HepG2 (cell line): ENCODE measurements around the gene SFXN5. TPM values are rescaled to one million over a fixed set of nuclear protein-coding genes. Genes with fewer than 3 reads are reported as not detected.
A peak's percentile ranks its signal among the peaks of the same experiment; 100 is the strongest.

Experiments used
- ATAC-seq: fragments of 200-7000 bp; cut with Tn5 transposase; 3 replicates; pipeline ENCODE4 v1.9.1; 2020; ENCODE audit warnings: mild to moderate bottlenecking, moderate library complexity
- BruUV-seq: library from RNA; stranded (reverse); fragments of 400-500 nt; replicated peaks from 2 replicates; lab custom pipeline; 2021; lab: Mats Ljungman, UMichigan
- CTCF ChIA-PET: fragments of 300-600 bp; formaldehyde crosslinking; extraction: SDS; loops from one replicate; lab custom pipeline; 2021; ENCODE audit warnings: low total read pairs, inconsistent platforms, low intra/inter-chr PET ratio; lab: Yijun Ruan, JAX
- POLR2A ChIA-PET: fragments of 350-600 bp; sonication (Branson Sonifier 250); formaldehyde crosslinking; loops from one replicate; lab custom pipeline; 2020; ENCODE audit warnings: antibody characterized with exemption, inconsistent platforms; lab: Yijun Ruan, JAX
- DNase-seq: peaks from one replicate; pipeline ENCODE4 v3.0.0-alpha.2; 2015; ENCODE audit warnings: low spot score
- FAIRE-seq: peaks from 3 replicates; lab custom pipeline; 2011; peaks lifted over from hg19 to GRCh38; lab: Jason Lieb, UNC
- H2AFZ ChIP-seq: one replicate; pipeline ENCODE4 v1.6.1; 2011; ENCODE audit warnings: low read length, inconsistent platforms
- H3K27ac ChIP-seq: fragments of 300-600 bp; 3 replicates; pipeline ENCODE4 v1.8.0; 2011; ENCODE audit warnings: mixed run types, mild to moderate bottlenecking, mixed read lengths, low read length, inconsistent platforms; ENCODE audit not compliant: insufficient read depth; ENCODE audit errors: extremely low read length
- H3K27me3 ChIP-seq, 2 experiments: fragments of 200-600 bp in 1 of 2; 2 replicates in 1 of 2; 3 replicates in 1 of 2; pipeline versions ENCODE4 v1.6.0 to v1.8.0; 2011; ENCODE audit warnings: low read length in 2 of 2, mild to moderate bottlenecking in 2 of 2, moderate library complexity in 2 of 2, inconsistent platforms in 1 of 2; ENCODE audit not compliant: insufficient read depth in 2 of 2, control insufficient read depth in 1 of 2
- H3K36me3 ChIP-seq, 2 experiments: fragments of 200-600 bp in 1 of 2; replicated peaks in 1 of 2; 2 replicates in 1 of 2; 3 replicates in 1 of 2; pipeline versions ENCODE4 v1.5.1 to v1.8.0; 2011; ENCODE audit warnings: low read length in 2 of 2, inconsistent platforms in 1 of 2; ENCODE audit not compliant: insufficient read depth in 2 of 2, control insufficient read depth in 1 of 2
- H3K4me1 ChIP-seq: 2 replicates; pipeline ENCODE4 v1.5.1; 2012; ENCODE audit warnings: low read length, inconsistent platforms; ENCODE audit not compliant: insufficient read depth
- H3K4me2 ChIP-seq: 2 replicates; pipeline ENCODE4 v1.6.0; 2011; ENCODE audit warnings: low read depth, low read length, inconsistent platforms
- H3K4me3 ChIP-seq, 3 experiments: fragments of 200-600 bp in 1 of 3; sonication (generic), shearing (Covaris generic) in 1 of 3; replicated peaks in 1 of 3; 2 replicates each; pipeline ENCODE4 v1.5.1; 2011 to 2016; ENCODE audit warnings: low read length in 3 of 3, inconsistent platforms in 2 of 3, low read depth in 2 of 3, mild to moderate bottlenecking in 2 of 3, control low read depth in 1 of 3, mixed read lengths in 1 of 3; ENCODE audit not compliant: insufficient read depth in 1 of 3
- H3K79me2 ChIP-seq: one replicate; pipeline ENCODE4 v1.6.1; 2011; ENCODE audit warnings: low read length, inconsistent platforms; ENCODE audit not compliant: insufficient read depth
- H3K9ac ChIP-seq: 2 replicates; pipeline ENCODE4 v1.6.0; 2011; ENCODE audit warnings: mild to moderate bottlenecking, low read depth, low read length, inconsistent platforms; ENCODE audit not compliant: insufficient read depth
- H3K9me3 ChIP-seq: 2 replicates; pipeline ENCODE4 v1.5.1; 2012; ENCODE audit warnings: mild to moderate bottlenecking, low read length
- H4K20me1 ChIP-seq: 2 replicates; pipeline ENCODE4 v1.6.0; 2011; ENCODE audit warnings: inconsistent platforms, mild to moderate bottlenecking, low read length, moderate library complexity; ENCODE audit not compliant: insufficient read depth
- ELF4 ChIP-seq: sonication (generic); formaldehyde crosslinking; IDR thresholded peaks from 2 replicates; pipeline ENCODE4 v1.5.0; 2020; ENCODE audit warnings: missing genetic modification reagents, mild to moderate bottlenecking, moderate library complexity, borderline replicate concordance
- EZH2 ChIP-seq: conservative IDR thresholded peaks from 2 replicates; pipeline ENCODE4 v1.6.1; 2012; ENCODE audit warnings: mild to moderate bottlenecking, low read depth, low read length, moderate library complexity
- NR2F1 ChIP-seq, 2 experiments: fragments of 450-650 bp in 1 of 2; formaldehyde crosslinking in 1 of 2; IDR thresholded peaks; 2 replicates each; pipeline versions ENCODE4 v1.5.0 to v1.6.1; 2016 to 2020; ENCODE audit warnings: mild to moderate bottlenecking in 1 of 2, missing compliant biosample characterization in 1 of 2, missing genetic modification reagents in 1 of 2, moderate library complexity in 1 of 2
- THAP11 ChIP-seq: IDR thresholded peaks from 2 replicates; pipeline ENCODE4 v1.6.1; 2016; ENCODE audit warnings: missing biosample characterization, missing genetic modification reagents
- ZBTB7A ChIP-seq: sonication (generic); formaldehyde crosslinking; IDR thresholded peaks from 2 replicates; pipeline ENCODE4 v1.8.0; 2022; ENCODE audit warnings: mild to moderate bottlenecking, missing genetic modification reagents
- ZNF225 ChIP-seq: sonication (generic); formaldehyde crosslinking; IDR thresholded peaks from 2 replicates; pipeline ENCODE4 v1.4.0; 2020; ENCODE audit warnings: mild to moderate bottlenecking, missing genetic modification reagents
- WGBS: methylation state at CpG from one replicate; pipeline ENCODE4 v1.1.6; 2017; ENCODE audit warnings: low lambda C conversion rate; 5-methylcytosine and 5-hydroxymethylcytosine counted together
- in situ Hi-C: cut with HindIII; loops from 2 replicates; pipeline ENCODE4 v1.10.0; 2017; ENCODE audit warnings: low pct_unique_long_range_greater_than_20kb; ENCODE audit not compliant: extremely low pct_ligation_motif_present
- intact Hi-C: fragments of 100-400 bp; cut with micrococcal nuclease; formaldehyde crosslinking; loops from one replicate; pipeline ENCODE4 v1.10.0; 2022; ENCODE audit not compliant: unreplicated experiment
- polyA plus RNA-seq, 8 experiments: library from polyadenylated mRNA; depleted of rRNA in 3 of 8; stranded (reverse) in 7 of 8; unstranded in 1 of 8; fragments of >200 nt; fragmentation: Illumina TruSeq in 4 of 8; extraction: Trizol in 4 of 8; gene quantifications; 2 replicates each; pipeline versions ENCODE4 v1.2.1 to v1.2.3, GENCODE V29; 2011 to 2016; ENCODE audit warnings: low read depth in 4 of 8, missing spikeins in 1 of 8, mixed read lengths in 1 of 8; ENCODE audit not compliant: insufficient read depth in 1 of 8
- total RNA-seq, 5 experiments: library from RNA; depleted of rRNA; stranded (reverse); fragments of >200 nt; fragmentation: Illumina TruSeq; extraction: Trizol; gene quantifications; 2 replicates each; pipeline ENCODE4 v1.2.3, GENCODE V29; 2016; ENCODE audit warnings: low read depth in 1 of 5
- TF ChIP-seq, protein P1 (sequence below): sonication (generic); IDR thresholded peaks from 2 replicates; pipeline ENCODE4 v1.6.1; 2016; ENCODE audit warnings: low read depth, borderline replicate concordance

Gene SFXN5
- total and polyA plus RNA-seq, 2 of the 13 experiments (the other 11 are each of a cell fraction or from before 2014, with no cell fraction given) = 34.9 to 37.4 TPM

DNA sequence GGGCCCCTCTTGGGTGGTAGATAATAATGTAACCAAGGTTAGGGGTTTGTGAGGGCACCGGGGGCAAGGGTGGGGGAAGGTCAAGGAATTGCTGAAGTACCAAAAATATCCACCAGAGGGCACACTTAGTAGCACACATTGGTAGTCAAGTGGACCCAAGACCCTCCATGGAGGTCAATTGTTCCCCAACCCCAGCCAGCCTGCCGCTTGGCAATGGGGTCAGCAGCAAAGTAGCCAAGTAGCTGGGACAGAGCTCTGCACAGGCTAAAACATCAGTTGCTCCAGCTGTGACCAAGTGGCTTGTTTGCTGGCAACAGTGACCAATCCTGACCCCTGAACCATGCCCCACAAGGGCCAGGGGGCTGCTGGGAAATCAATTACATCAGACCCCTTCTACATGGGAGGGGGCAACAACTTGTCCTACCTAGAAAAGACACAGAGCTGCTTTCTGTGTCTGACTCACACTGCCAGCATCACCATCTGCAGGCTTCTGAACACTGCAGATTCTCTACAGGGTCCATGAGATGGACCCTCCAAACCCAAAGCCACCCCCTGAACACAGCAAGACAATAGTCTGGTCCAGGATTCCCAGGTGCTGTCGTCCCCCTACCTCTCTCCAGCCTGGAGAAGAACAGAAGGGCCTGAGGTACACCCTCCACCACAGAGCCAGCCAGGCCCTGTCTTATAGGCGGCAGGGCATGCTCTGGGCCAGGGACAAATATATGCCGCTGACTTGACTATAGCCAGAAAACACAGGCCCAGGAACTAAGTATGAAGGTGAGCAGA lies 78.2 kb downstream of the SFXN5 start (continued):
- TF ChIP-seq ZBTB7A (CRISPR knock-in tag) = peak; percentile 82; the same call in 1 of the 2 replicates
- TF ChIP-seq, protein P1, sequence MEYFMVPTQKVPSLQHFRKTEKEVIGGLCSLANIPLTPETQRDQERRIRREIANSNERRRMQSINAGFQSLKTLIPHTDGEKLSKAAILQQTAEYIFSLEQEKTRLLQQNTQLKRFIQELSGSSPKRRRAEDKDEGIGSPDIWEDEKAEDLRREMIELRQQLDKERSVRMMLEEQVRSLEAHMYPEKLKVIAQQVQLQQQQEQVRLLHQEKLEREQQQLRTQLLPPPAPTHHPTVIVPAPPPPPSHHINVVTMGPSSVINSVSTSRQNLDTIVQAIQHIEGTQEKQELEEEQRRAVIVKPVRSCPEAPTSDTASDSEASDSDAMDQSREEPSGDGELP = peak; percentile 32; the same call in 1 of the 2 replicates
- peak; percentile 75 for TF ChIP-seq THAP11 (CRISPR knock-in tag)
- peak; percentile 56 to 84; a peak in 3 of 4 replicates for TF ChIP-seq NR2F1 (CRISPR knock-in tag; IDR thresholded peaks at IDR 0.05)

DNA sequence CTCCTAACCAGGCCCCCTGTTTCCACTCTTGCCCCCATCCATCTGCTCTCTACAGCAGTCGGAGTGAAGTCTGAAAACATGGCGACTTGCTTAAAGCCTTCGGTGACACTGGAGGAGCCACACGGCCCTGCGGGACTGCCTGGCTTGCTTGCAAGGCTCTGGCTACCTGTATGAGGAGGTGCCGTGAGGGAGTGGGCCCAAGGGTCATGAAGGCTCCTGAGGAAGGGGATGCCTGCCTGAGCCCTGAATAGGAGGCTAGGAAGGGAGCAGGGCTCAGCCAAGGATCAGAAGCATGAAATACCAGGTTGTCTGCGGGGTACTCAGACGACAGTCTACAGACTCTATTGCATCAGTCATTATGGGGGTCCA lies 78.8 kb downstream of the SFXN5 start:
- Histone ChIP-seq H3K9ac (no peak overlapping the region), H3K4me3 (no peak overlapping the region), H3K9me3 (no peaks in the 10 kb centered on the region), H3K4me2 (no peak overlapping the region), H3K36me3 (peaks cover 12 to 21% of the 10 kb centered on the region in 2 experiments; a peak in 4 of 5 replicates), H3K27ac (no peak overlapping the region)
- ATAC-seq (no peak), FAIRE-seq (no peak), DNase-seq (no peak)
- 91% methylated on average over 8 of the region's 8 CpGs for WGBS
- in situ Hi-C loops = loop anchor here (5.0 kb wide), 2 partner anchors 75 to 165 kb away; no protein-coding TSS in a partner anchor
- CTCF ChIA-PET = interaction anchor here (1.1 to 2.5 kb wide), 5 partner anchors 79 to 185 kb away, joined by 3 to 16 read pairs (median 8); partner anchors contain the start of gene SFXN5
- TF ChIP-seq ELF4 (CRISPR knock-in tag) (no peak), ZNF225 (0 out of 2 replicates have a peak, but pooled peaks have one; percentile 3), EZH2 (no peak)
- TF ChIP-seq, all 625 proteins: peak for 1
- no peaks in the 10 kb centered on the region for H3K27me3 ChIP-seq
- H3K4me1 ChIP-seq = peaks cover 13% of the 10 kb centered on the region
- no peaks in the 10 kb centered on the region for H4K20me1 ChIP-seq
- POLR2A ChIA-PET = interaction anchor here (1.3 to 3.2 kb wide), 4 partner anchors 8 to 79 kb away, joined by 3 to 19 read pairs (median 4); partner anchors contain the start of gene SFXN5
- no TSS peak for BruUV-seq
- intact Hi-C loops = loop anchor here (1.0 to 5.0 kb wide), 5 partner anchors 28 to 185 kb away; partner anchors contain the start of gene SFXN5
- no peaks in the 10 kb centered on the region for H3K79me2 ChIP-seq
- H2AFZ ChIP-seq = no peak overlapping the region
